Left hindlimb (tissue), 1 donor: ENCODE data around the gene ART5.
A peak's percentile ranks its signal among the peaks of the same experiment; 100 is the strongest.
"Not testable (repeated sequence)": the region's sequence is repeated elsewhere in the genome, so short reads cannot be mapped to it uniquely, and the experiment has no call there.

ENCODE experiments used
- DNase-seq: peaks from one replicate; pipeline ENCODE4 v3.0.0-alpha.2; 2018

ART5 gene

GRCh38 chr11:3616721-3617460, 24.9 kb downstream of the ART5 start:
- DNase-seq = peak; percentile 46

- no peak for DNase-seq
Measured at GRCh38 chr11:3615998-3616397, 25.8 kb downstream of the ART5 start.

- no peak for DNase-seq
Measured at GRCh38 chr11:3614742-3615171, 27.0 kb downstream of the ART5 start.

DNA sequence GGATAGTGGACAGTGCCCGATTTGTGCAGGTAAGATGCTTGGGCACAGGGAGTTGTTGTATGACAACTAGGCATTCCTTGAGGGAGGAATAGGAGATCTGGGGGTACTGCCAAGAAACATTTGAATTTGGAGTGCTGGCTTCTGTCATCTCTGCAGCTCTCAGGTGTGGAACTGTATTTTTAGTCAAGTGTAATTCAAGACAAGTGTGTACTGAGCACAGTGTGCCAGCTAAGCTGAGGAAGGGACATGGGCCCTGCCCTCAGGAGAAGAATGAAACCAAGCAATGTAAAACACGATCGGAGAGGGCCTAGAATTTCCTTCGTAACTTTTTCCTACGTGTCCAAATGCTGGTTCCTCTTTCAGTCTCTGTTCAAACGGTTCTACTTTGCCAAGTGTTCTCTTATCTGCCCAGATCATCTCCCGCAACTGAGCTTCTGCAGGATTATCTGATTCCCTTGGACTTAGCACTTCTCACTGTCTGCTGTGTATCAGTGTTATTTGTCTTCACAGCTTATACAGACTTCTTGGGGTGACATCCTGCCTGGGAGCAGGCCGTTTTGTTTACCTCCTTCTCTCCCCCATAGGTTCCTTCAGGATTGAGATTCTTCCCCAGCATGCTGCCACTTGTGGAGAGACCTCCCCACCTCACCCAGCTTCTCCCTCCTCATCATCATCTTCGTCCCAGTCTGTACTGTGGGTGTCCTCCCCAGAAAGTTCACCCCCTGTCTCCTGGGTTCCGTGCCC, 27.6 kb downstream of the ART5 start:
- DNase-seq = no peak

GRCh38 chr11:3611976-3612678, 29.7 kb downstream of the ART5 start:
- no peak for DNase-seq

GRCh38 chr11:3610846-3611245, 30.9 kb downstream of the ART5 start:
- DNase-seq = no peak

- no peak for DNase-seq
Measured at GRCh38 chr11:3609416-3610265, 32.2 kb downstream of the ART5 start.

DNA sequence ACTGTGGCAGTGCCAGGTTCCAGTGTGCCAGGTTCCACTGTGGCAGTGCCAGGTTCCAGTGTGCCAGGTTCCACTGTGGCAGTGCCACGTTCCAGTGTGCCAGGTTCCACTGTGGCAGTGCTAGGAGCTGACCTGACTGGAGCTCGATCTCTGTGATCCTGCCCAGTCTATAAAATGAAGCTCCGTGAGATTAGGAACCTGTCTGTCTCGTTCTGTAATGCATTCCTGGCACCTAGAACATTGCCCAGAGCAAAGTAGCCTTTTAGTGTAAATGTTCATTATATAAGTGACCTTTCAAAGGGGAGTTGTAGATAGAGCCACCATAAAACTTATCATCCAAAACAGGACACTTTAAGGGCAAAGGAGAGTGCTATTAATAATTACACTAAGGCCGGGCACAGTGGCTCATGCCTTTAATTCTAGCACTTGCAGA, 36.0 kb downstream of the ART5 start:
- DNase-seq = no peak

DNA sequence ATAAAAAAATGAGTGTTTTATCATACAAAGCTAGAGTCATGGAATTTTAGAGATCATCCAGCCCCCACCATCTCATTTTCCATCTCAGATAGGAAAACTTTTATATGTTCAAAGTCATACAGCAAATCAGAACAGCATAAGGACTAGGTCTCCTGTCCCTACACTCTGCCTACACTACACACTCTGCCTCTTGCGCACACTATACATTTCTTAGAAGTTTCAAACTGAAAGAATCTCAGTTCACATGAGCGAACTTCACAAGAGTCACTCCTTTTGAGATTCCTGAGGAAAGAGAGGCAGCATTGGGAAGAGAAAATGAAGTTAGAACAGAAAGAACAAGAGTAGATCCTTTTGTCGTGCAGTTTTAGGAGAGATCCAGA, 36.5 kb downstream of the ART5 start:
- DNase-seq = no peak

DNA sequence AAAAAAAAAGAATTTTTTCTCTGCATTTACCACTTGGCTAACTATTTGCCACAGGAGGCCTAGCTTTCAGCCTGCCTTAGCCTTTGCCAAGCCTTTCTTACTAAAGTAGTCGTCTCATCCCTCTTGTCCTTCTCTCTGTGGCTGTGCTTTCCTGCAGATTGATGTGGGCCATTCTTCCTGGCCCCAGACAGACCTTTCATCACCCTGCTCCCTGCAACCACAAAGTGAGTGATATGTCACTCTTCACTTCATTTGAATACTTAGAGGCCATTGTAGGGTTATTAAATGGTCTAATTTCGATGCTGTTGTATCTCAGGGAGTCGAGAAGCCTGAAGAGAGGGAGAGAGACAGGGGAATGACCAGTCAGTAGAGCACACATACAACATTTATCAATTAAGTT, 37.6 kb downstream of the ART5 start:
- DNase-seq = no peak

GRCh38 chr11:3600201-3600600, 41.6 kb downstream of the ART5 start:
- not testable (repeated sequence) for DNase-seq

- not testable (repeated sequence) for DNase-seq
Measured at GRCh38 chr11:3597743-3598142, 44.0 kb downstream of the ART5 start.

DNA sequence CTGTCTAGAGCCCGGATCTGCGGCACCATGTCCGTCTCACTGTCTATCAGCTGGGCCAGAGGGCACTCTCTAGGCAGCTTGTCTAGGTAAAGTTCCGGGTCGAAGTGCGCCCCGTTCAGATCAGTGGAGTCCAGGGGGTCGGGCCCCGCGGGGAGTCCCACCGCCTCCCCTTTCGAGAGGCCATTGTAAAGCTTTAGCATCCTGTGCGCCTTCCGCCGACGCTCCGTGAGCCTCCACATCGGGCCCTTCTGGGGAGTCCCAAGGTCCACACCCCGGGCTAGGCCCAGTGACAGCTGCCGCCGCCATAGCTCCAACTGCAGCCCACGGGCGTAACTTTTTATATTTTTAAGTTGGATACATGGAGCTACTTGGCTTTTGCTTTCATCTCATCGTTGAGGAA, 50.5 kb downstream of the ART5 start:
- not testable (repeated sequence) for DNase-seq

DNA sequence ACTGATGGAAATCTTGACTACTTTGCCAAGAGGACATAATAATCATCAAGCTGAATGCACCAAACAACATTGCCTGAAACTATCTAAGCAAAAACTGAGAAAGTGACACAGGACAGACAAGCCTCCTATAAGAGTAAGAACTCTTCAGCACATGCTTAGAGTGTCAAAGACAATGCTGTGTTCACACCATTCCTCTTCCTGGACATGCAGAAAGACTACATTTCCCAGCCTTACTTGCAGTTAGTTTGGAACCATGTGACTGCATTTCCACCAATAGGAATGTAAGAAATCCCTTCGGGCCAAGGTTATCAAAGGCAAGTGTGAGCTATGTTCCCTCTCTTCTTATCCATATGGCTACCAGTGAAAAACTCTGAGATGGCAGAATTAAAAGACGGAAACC, 51.6 kb downstream of the ART5 start:
- DNase-seq = not testable (repeated sequence)

DNA sequence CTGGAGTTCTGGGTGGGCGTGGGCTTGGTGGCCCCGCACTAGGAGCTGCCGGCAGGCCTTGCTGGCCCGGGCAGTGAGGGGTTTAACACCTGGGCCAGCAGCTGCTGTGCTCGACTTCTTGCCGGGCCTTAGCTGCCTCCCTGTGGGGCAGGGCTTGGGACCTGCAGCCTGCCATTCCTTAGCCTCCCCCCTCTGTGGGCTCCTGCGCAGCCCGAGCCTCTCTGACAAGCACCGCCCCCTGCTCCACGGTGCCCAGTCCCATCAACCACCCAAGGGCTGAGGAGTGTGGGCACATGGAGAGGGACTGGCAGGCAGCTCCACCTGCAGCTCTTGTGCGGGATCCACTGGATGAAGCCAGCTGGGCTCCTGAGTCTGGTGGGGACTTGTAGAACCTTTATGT, 53.0 kb downstream of the ART5 start:
- peak; percentile 34 for DNase-seq
